RWPE1 (cell line): ENCODE measurements around the gene CXorf66.
"Not testable (repeated sequence)": the region's sequence is repeated elsewhere in the genome, so short reads cannot be mapped to it uniquely, and the experiment has no call there.

ENCODE experiments used
- CTCF ChIA-PET: fragments of 350-600 bp; sonication (Branson Sonifier 250); formaldehyde crosslinking; extraction: SDS; loops from one replicate; lab custom pipeline; 2021; lab: Yijun Ruan, JAX
- POLR2A ChIA-PET: fragments of 400-600 bp; formaldehyde crosslinking; extraction: SDS; loops from one replicate; lab custom pipeline; 2020; ENCODE audit warnings: antibody characterized with exemption; ENCODE audit not compliant: low non-redundant PET; lab: Yijun Ruan, JAX
- DNase-seq: peaks from one replicate; pipeline ENCODE4 v3.0.0; 2012; ENCODE audit warnings: low spot score
- H3K27ac ChIP-seq: fragments of 450-650 bp; 2 replicates; pipeline ENCODE4 v1.5.1; 2017
- TF ChIP-seq, protein P1 (sequence below): fragments of 450-650 bp; conservative IDR thresholded peaks from 2 replicates; pipeline ENCODE4 v1.5.1; 2017; ENCODE audit warnings: low read depth, mild to moderate bottlenecking

Gene CXorf66

GRCh38 chrX:139930401-139930800 is 34.9 kb downstream of the CXorf66 start:
- TF ChIP-seq, protein P1, sequence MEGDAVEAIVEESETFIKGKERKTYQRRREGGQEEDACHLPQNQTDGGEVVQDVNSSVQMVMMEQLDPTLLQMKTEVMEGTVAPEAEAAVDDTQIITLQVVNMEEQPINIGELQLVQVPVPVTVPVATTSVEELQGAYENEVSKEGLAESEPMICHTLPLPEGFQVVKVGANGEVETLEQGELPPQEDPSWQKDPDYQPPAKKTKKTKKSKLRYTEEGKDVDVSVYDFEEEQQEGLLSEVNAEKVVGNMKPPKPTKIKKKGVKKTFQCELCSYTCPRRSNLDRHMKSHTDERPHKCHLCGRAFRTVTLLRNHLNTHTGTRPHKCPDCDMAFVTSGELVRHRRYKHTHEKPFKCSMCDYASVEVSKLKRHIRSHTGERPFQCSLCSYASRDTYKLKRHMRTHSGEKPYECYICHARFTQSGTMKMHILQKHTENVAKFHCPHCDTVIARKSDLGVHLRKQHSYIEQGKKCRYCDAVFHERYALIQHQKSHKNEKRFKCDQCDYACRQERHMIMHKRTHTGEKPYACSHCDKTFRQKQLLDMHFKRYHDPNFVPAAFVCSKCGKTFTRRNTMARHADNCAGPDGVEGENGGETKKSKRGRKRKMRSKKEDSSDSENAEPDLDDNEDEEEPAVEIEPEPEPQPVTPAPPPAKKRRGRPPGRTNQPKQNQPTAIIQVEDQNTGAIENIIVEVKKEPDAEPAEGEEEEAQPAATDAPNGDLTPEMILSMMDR = no peak
- CTCF ChIA-PET = interaction anchor here (0.6 kb wide), 1 partner anchor 732 kb away, joined by 3 read pairs; no protein-coding TSS in a partner anchor
- POLR2A ChIA-PET = no interaction called here
- H3K27ac ChIP-seq = no peak overlapping the region
- DNase-seq = no peak

- ChIA-PET POLR2A (no interaction called here), CTCF (interaction anchor here (0.5 kb wide), 1 partner anchor 186 kb away, joined by 5 read pairs; no protein-coding TSS in a partner anchor)
- no peak overlapping the region for H3K27ac ChIP-seq
Measured at GRCh38 chrX:139929876-139930275, 35.4 kb downstream of the CXorf66 start.

GRCh38 chrX:139924696-139925095 is 40.6 kb downstream of the CXorf66 start:
- DNase-seq = no peak
- TF ChIP-seq, protein P1 = no peak
- no peak overlapping the region for H3K27ac ChIP-seq
- ChIA-PET CTCF (no interaction called here), POLR2A (no interaction called here)

More at GRCh38 chrX:139929876-139930275, 35.4 kb downstream of the CXorf66 start:
- DNase-seq = no peak
- TF ChIP-seq, protein P1 = no peak

DNA sequence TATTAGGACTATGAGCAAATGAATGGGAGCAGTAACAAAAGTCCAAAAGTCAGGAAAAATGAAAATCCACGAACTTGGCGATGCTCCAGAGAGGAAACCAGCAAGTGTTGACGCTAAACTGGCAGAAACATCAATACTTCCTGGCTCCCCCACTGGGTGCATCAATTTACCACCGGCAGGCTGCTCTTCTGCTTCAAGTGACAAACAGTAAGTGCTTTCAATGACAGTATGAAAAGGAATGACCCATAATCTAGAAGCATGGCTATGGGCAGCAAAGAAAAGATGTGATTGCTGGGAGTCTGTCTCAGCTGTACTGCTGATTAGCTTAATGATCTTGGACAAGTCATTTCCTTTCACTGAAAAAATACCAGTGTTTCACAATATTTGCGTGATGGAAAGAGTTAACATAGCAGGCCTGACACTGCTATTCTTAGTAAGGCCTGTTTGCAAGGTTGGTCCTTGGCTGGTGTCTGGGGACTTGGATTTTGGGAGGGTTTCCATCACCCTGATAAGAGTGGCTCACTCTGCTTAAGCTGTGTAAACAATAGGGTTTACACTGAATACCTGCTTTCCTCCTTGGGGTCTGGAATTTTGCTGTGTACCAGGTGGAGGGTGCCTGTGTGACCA is 41.1 kb downstream of the CXorf66 start:
- ChIA-PET POLR2A (no interaction called here), CTCF (no interaction called here)
- DNase-seq = no peak
- no peak overlapping the region for H3K27ac ChIP-seq
- TF ChIP-seq, protein P1 = no peak

GRCh38 chrX:139921142-139921541 is 44.2 kb downstream of the CXorf66 start:
- H3K27ac ChIP-seq, DNase-seq, CTCF ChIA-PET, POLR2A ChIA-PET: not testable (repeated sequence)

GRCh38 chrX:139920316-139920715 is 45.0 kb downstream of the CXorf66 start:
- POLR2A ChIA-PET = no interaction called here
- CTCF ChIA-PET = no interaction called here
- DNase-seq = no peak
- no peak overlapping the region for H3K27ac ChIP-seq
- TF ChIP-seq, protein P1 = no peak

DNA sequence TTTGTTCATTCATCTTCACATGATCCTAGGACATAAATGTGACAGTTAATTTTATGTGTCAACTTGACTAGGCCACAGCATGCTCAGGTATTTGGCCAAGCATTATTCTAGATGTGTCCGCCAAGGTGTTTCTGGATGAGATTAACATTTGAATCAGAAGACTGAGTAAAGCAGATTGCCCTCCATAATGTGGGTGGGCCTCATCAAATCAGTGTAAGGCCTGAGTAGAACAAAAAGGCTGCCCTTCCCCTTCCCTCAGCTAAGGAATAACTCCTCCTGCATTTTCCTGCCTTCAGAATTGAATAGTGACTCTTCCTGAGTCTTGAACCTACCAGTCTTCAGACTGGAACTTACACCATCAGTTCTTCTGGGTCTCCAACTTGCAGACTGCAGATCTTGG is 50.9 kb downstream of the CXorf66 start:
- DNase-seq = no peak
- H3K27ac ChIP-seq = no peak overlapping the region
- POLR2A ChIA-PET = no interaction called here
- TF ChIP-seq, protein P1 = no peak
- CTCF ChIA-PET = no interaction called here
